HepG2 (cell line): ENCODE data around the gene MAST1. TPM values are rescaled to one million over a fixed set of nuclear protein-coding genes. Genes with fewer than 3 reads are reported as not detected.
A peak's percentile ranks its signal among the peaks of the same experiment; 100 is the strongest.

ENCODE experiments used
- CERS6 ChIP-seq: sonication (generic); formaldehyde crosslinking; IDR thresholded peaks from 2 replicates; pipeline ENCODE4 v1.5.0; 2020; ENCODE audit warnings: missing genetic modification reagents
- NFIB ChIP-seq: sonication (generic); formaldehyde crosslinking; IDR thresholded peaks from 2 replicates; pipeline ENCODE4 v1.9.0; 2021; ENCODE audit warnings: missing genetic modification reagents, mild to moderate bottlenecking, borderline replicate concordance
- NR2C2 ChIP-seq: sonication (generic); formaldehyde crosslinking; IDR thresholded peaks from 2 replicates; pipeline ENCODE4 v1.4.0; 2020; ENCODE audit warnings: missing genetic modification reagents, mild to moderate bottlenecking, moderate library complexity, borderline replicate concordance
- PATZ1 ChIP-seq: sonication (generic); formaldehyde crosslinking; IDR thresholded peaks from 2 replicates; pipeline ENCODE4 v1.4.0; 2020; ENCODE audit warnings: missing genetic modification reagents
- RARA ChIP-seq: IDR thresholded peaks from 2 replicates; pipeline ENCODE4 v1.6.1; 2016; ENCODE audit warnings: missing genetic modification reagents, missing compliant biosample characterization
- SAP130 ChIP-seq: IDR thresholded peaks from 2 replicates; pipeline ENCODE4 v1.6.1; 2016; ENCODE audit warnings: low read depth
- TFDP1 ChIP-seq: IDR thresholded peaks from 2 replicates; pipeline ENCODE4 v1.6.1; 2016; ENCODE audit warnings: missing compliant biosample characterization, missing genetic modification reagents, borderline replicate concordance
- TRAFD1 ChIP-seq: sonication (generic); formaldehyde crosslinking; IDR thresholded peaks from 2 replicates; pipeline ENCODE4 v1.5.1; 2020; ENCODE audit warnings: missing genetic modification reagents, mild to moderate bottlenecking, borderline replicate concordance
- ZNF280D ChIP-seq: sonication (generic); formaldehyde crosslinking; IDR thresholded peaks from 2 replicates; pipeline ENCODE4 v1.5.1; 2020; ENCODE audit warnings: mild to moderate bottlenecking, missing genetic modification reagents
- ZNF687 ChIP-seq: sonication (generic); formaldehyde crosslinking; IDR thresholded peaks from 2 replicates; pipeline ENCODE4 v1.5.1; 2020; ENCODE audit warnings: mild to moderate bottlenecking, missing genetic modification reagents, moderate library complexity
- ZNF724P ChIP-seq: sonication (generic); formaldehyde crosslinking; IDR thresholded peaks from 2 replicates; pipeline ENCODE4 v1.8.0; 2022; ENCODE audit warnings: missing genetic modification reagents, borderline replicate concordance
- ZNF879 ChIP-seq: sonication (generic); formaldehyde crosslinking; IDR thresholded peaks from 2 replicates; pipeline ENCODE4 v1.8.1; 2023; ENCODE audit warnings: missing genetic modification reagents
- polyA plus RNA-seq, 8 experiments: library from polyadenylated mRNA; depleted of rRNA in 3 of 8; stranded (reverse) in 7 of 8; unstranded in 1 of 8; fragments of >200 nt; fragmentation: Illumina TruSeq in 4 of 8; extraction: Trizol in 4 of 8; gene quantifications; 2 replicates each; pipeline versions ENCODE4 v1.2.1 to v1.2.3, GENCODE V29; 2011 to 2016; ENCODE audit warnings: low read depth in 4 of 8, missing spikeins in 1 of 8, mixed read lengths in 1 of 8; ENCODE audit not compliant: insufficient read depth in 1 of 8
- total RNA-seq, 5 experiments: library from RNA; depleted of rRNA; stranded (reverse); fragments of >200 nt; fragmentation: Illumina TruSeq; extraction: Trizol; gene quantifications; 2 replicates each; pipeline ENCODE4 v1.2.3, GENCODE V29; 2016; ENCODE audit warnings: low read depth in 1 of 5

Gene MAST1
- total and polyA plus RNA-seq, 2 of the 13 experiments (the other 11 are each of a cell fraction or from before 2014, with no cell fraction given), result 0.73 to 4.7 TPM

GRCh38 chr19:12825254-12826131, 12.8 kb upstream of the MAST1 start (continued):
- TF ChIP-seq TFDP1 (CRISPR knock-in tag), result peak; percentile 92
- TF ChIP-seq ZNF280D (CRISPR knock-in tag), result peak; percentile 42; the same call in 1 of the 2 replicates
- no peak for TF ChIP-seq ZNF879 (CRISPR knock-in tag)
- TF ChIP-seq ZNF724P (CRISPR knock-in tag), result no peak
- no peak for TF ChIP-seq NR2C2
- no peak for TF ChIP-seq CERS6 (CRISPR knock-in tag)
- TF ChIP-seq NFIB (CRISPR knock-in tag), result no peak
- TF ChIP-seq PATZ1 (CRISPR knock-in tag), result peak; percentile 87
- TF ChIP-seq SAP130 (CRISPR knock-in tag), result peak; percentile 49
- TF ChIP-seq ZNF687 (CRISPR knock-in tag), result peak; percentile 76
- TF ChIP-seq RARA (CRISPR knock-in tag), result no peak
- TF ChIP-seq TRAFD1 (CRISPR knock-in tag), result no peak
